ENCODE results near the gene STRBP. TPM values are rescaled to one million over a fixed set of nuclear protein-coding genes. Genes with fewer than 3 reads are reported as not detected.

STRBP gene
- total and polyA plus RNA-seq, 2 donors from 2014 or later: 21.6 to 30.7 TPM

DNA sequence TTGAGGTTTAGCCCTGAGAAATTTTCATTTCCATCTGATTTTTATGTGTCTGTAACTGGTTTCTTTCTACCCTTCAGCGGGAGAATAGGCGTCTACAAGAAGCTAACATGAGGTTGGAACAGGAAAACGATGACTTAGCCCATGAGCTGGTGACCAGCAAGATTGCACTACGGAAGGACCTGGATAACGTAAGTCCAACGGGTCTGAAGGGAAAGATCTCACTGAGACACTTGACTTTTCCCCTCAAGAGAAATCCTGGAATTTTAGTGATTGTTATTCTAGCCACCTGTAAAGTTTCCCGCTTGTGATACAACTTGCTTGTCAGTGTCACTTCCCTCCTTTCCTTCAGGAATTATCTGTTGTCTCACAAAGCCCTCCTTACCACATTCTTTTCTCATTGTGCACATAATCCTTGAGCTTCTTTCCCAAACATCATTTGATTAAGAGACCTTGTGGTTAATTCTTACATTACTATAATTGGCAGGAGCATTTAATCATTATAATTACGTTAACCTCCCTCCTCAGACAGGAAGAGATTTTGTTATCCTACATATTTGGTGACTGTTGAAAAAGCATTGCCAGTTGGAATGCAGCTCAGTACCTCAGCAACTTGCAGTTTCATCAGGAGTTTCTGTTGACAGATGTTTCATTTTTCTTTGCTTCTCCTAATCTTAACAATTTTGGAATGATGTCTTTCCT lies 178.0 kb downstream of the STRBP start:
- H3K27ac ChIP-seq (ENCODE audit: low read depth in 2 of 2, low read length in 2 of 2): no peak overlapping the region
- TF ChIP-seq, protein P1, sequence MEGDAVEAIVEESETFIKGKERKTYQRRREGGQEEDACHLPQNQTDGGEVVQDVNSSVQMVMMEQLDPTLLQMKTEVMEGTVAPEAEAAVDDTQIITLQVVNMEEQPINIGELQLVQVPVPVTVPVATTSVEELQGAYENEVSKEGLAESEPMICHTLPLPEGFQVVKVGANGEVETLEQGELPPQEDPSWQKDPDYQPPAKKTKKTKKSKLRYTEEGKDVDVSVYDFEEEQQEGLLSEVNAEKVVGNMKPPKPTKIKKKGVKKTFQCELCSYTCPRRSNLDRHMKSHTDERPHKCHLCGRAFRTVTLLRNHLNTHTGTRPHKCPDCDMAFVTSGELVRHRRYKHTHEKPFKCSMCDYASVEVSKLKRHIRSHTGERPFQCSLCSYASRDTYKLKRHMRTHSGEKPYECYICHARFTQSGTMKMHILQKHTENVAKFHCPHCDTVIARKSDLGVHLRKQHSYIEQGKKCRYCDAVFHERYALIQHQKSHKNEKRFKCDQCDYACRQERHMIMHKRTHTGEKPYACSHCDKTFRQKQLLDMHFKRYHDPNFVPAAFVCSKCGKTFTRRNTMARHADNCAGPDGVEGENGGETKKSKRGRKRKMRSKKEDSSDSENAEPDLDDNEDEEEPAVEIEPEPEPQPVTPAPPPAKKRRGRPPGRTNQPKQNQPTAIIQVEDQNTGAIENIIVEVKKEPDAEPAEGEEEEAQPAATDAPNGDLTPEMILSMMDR (IDR thresholded peaks at IDR 0.05; ENCODE audit: borderline replicate concordance, extremely low read depth, insufficient read depth): no peak

DNA sequence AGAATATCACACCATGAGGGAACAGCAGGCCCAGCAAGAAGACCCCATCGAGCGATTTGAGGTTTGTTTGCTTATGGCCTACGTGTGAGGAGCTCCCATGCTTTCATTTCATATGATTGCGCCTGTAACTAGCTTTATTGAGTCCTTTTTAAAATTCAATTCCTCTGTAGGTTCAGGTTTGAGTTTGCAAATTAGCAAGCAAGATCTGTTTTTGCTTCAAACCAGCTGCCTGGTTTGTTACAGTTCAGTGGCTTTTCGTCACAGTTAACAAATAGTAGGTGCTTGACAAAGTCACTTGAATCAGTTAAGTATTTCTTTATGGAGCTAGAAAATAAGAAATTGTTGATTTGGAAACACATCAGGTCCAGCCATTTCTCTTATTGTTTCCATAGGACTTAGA lies 178.6 kb downstream of the STRBP start:
- H3K27ac ChIP-seq (ENCODE audit: low read depth in 2 of 2, low read length in 2 of 2): no peak overlapping the region
- FAIRE-seq: no peak

More for the DNA sequence above, 178.0 kb downstream of the STRBP start:
- Histone ChIP-seq H3K36me3 (ENCODE audit: control insufficient read depth in 2 of 3, insufficient read depth in 3 of 3, low read length in 3 of 3) (peaks cover 4 to 19% (median 17%) of the 10 kb centered on the region in 3 donors), H3K4me1 (ENCODE audit: control insufficient read depth in 2 of 3, insufficient read depth in 2 of 3, low read depth in 1 of 3, low read length in 3 of 3) (peaks cover 0 to 16% (median 0%) of the 10 kb centered on the region in 3 donors), H3K9me3 (ENCODE audit: control insufficient read depth in 2 of 3, insufficient read depth in 1 of 3, low read length in 3 of 3) (no peaks in the 10 kb centered on the region), H3K27me3 (ENCODE audit: control insufficient read depth, insufficient read depth, low read length) (no peaks in the 10 kb centered on the region), H3K4me3 (ENCODE audit: low read length in 3 of 3) (no peak overlapping the region), H3K9ac (ENCODE audit: low read length in 3 of 3) (no peak overlapping the region)
- FAIRE-seq: no peak
- intact Hi-C loops (cut with DNase I): no loop called here
- no peak for DNase-seq

DNA sequence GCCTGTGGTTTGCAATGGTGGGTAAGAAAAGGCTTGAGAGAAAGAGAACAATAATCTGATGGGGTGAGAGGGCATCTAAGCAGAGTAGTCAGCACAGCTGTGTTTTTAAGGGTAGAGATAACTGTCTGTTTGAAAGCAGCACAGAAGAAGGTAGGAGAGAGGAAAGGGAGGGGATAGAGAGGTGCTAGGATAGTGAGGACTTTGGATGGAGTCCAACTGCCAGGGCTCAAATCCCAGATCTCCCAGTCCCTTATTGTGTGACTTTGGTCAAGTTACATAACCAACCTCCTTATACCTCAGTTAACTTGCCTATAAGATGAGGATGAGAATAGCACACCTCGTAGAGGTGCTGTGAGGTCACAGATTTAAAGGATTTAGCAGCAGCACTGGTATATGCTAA lies 179.3 kb downstream of the STRBP start:
- Histone ChIP-seq H3K9ac (ENCODE audit: low read length in 3 of 3) (no peak overlapping the region), H3K4me3 (ENCODE audit: low read length in 3 of 3) (no peak overlapping the region), H3K36me3 (ENCODE audit: control insufficient read depth in 2 of 3, insufficient read depth in 3 of 3, low read length in 3 of 3) (peaks cover 4 to 23% (median 17%) of the 10 kb centered on the region in 3 donors), H3K4me1 (ENCODE audit: control insufficient read depth in 2 of 3, insufficient read depth in 2 of 3, low read depth in 1 of 3, low read length in 3 of 3) (peaks cover 0 to 16% (median 0%) of the 10 kb centered on the region in 3 donors), H3K27ac (ENCODE audit: low read depth in 2 of 2, low read length in 2 of 2) (no peak overlapping the region), H3K27me3 (ENCODE audit: control insufficient read depth, insufficient read depth, low read length) (no peaks in the 10 kb centered on the region), H3K9me3 (ENCODE audit: control insufficient read depth in 2 of 3, insufficient read depth in 1 of 3, low read length in 3 of 3) (no peaks in the 10 kb centered on the region)
- TF ChIP-seq, protein P1 (IDR thresholded peaks at IDR 0.05; ENCODE audit: borderline replicate concordance, extremely low read depth, insufficient read depth): no peak
- FAIRE-seq: no peak
- intact Hi-C loops (cut with DNase I): loop anchor here (10.0 kb wide), 1 partner anchor 266 kb away; the partner anchor contains the start of gene CRB2
- no peak for DNase-seq

More for the DNA sequence above, 178.6 kb downstream of the STRBP start:
- Histone ChIP-seq H3K4me3 (ENCODE audit: low read length in 3 of 3) (no peak overlapping the region), H3K4me1 (ENCODE audit: control insufficient read depth in 2 of 3, insufficient read depth in 2 of 3, low read depth in 1 of 3, low read length in 3 of 3) (peaks cover 0 to 16% (median 0%) of the 10 kb centered on the region in 3 donors), H3K9me3 (ENCODE audit: control insufficient read depth in 2 of 3, insufficient read depth in 1 of 3, low read length in 3 of 3) (no peaks in the 10 kb centered on the region), H3K36me3 (ENCODE audit: control insufficient read depth in 2 of 3, insufficient read depth in 3 of 3, low read length in 3 of 3) (peaks cover 4 to 21% (median 17%) of the 10 kb centered on the region in 3 donors), H3K27me3 (ENCODE audit: control insufficient read depth, insufficient read depth, low read length) (no peaks in the 10 kb centered on the region), H3K9ac (ENCODE audit: low read length in 3 of 3) (no peak overlapping the region)
- intact Hi-C loops (cut with DNase I): loop anchor here (10.0 kb wide), 1 partner anchor 265 kb away; the partner anchor contains the start of gene CRB2
- TF ChIP-seq, protein P1 (IDR thresholded peaks at IDR 0.05; ENCODE audit: borderline replicate concordance, extremely low read depth, insufficient read depth): no peak
- no peak for DNase-seq

Measured in kidney (tissue), 14 donors.